H9 (cell line): ENCODE data around the gene SDF2. TPM values are rescaled to one million over a fixed set of nuclear protein-coding genes. Genes with fewer than 3 reads are reported as not detected.

Source experiments
- DNase-seq: peaks from one replicate; pipeline ENCODE4 v3.0.0-alpha.2; 2017
- H2AFZ ChIP-seq: one replicate; pipeline ENCODE4 v1.6.1; 2013; ENCODE audit warnings: mild to moderate bottlenecking, low read length, control low read depth, moderate library complexity
- H2AK5ac ChIP-seq: 2 replicates; pipeline ENCODE4 v1.6.1; 2013; ENCODE audit warnings: low read length, control low read depth, mixed read lengths; ENCODE audit not compliant: insufficient read length
- H2BK120ac ChIP-seq: one replicate; pipeline ENCODE4 v1.6.1; 2013; ENCODE audit warnings: low read depth, mild to moderate bottlenecking, low read length, control low read depth, inconsistent platforms; ENCODE audit not compliant: poor library complexity, severe bottlenecking
- H2BK12ac ChIP-seq: 2 replicates; pipeline ENCODE4 v1.6.1; 2013; ENCODE audit warnings: low read length, control low read depth, mixed read lengths, low read depth; ENCODE audit not compliant: insufficient read length
- H2BK15ac ChIP-seq: 2 replicates; pipeline ENCODE4 v1.6.1; 2013; ENCODE audit warnings: low read depth, low read length, control low read depth
- H2BK20ac ChIP-seq: one replicate; pipeline ENCODE4 v1.6.1; 2013; ENCODE audit warnings: low read depth, mild to moderate bottlenecking, low read length, control low read depth, inconsistent platforms; ENCODE audit not compliant: poor library complexity, severe bottlenecking
- H2BK5ac ChIP-seq: 2 replicates; pipeline ENCODE4 v1.6.1; 2013; ENCODE audit warnings: low read length, control low read depth, mixed read lengths; ENCODE audit not compliant: insufficient read length
- H3K14ac ChIP-seq: 2 replicates; pipeline ENCODE4 v1.6.1; 2013; ENCODE audit warnings: low read length, control low read depth; ENCODE audit not compliant: insufficient read depth
- H3K18ac ChIP-seq: 2 replicates; pipeline ENCODE4 v1.6.1; 2013; ENCODE audit warnings: low read depth, mild to moderate bottlenecking, mixed read lengths, low read length, control low read depth; ENCODE audit not compliant: insufficient read length
- H3K23ac ChIP-seq: 2 replicates; pipeline ENCODE4 v1.6.1; 2013; ENCODE audit warnings: low read length, control low read depth, mixed read lengths, low read depth; ENCODE audit not compliant: insufficient read length
- H3K23me2 ChIP-seq: 2 replicates; pipeline ENCODE4 v1.6.1; 2013; ENCODE audit warnings: low read depth, mild to moderate bottlenecking, mixed read lengths, low read length, control low read depth; ENCODE audit not compliant: insufficient read length, poor library complexity, severe bottlenecking
- H3K27ac ChIP-seq: 2 replicates; pipeline ENCODE4 v1.5.1; 2013; ENCODE audit warnings: low read length, control low read depth, mixed read lengths, low read depth; ENCODE audit not compliant: insufficient read length
- H3K27me3 ChIP-seq: 2 replicates; pipeline ENCODE4 v1.6.1; 2013; ENCODE audit warnings: low read length, control low read depth, inconsistent platforms; ENCODE audit not compliant: insufficient read depth
- H3K4ac ChIP-seq: 2 replicates; pipeline ENCODE4 v1.6.1; 2013; ENCODE audit warnings: low read depth, mild to moderate bottlenecking, control low read depth, inconsistent platforms, low read length, moderate library complexity
- H3K4me1 ChIP-seq: 2 replicates; pipeline ENCODE4 v1.6.1; 2013; ENCODE audit warnings: low read length, control low read depth, inconsistent platforms; ENCODE audit not compliant: insufficient read depth
- H3K4me2 ChIP-seq: 2 replicates; pipeline ENCODE4 v1.6.1; 2013; ENCODE audit warnings: low read length, control low read depth, mixed read lengths; ENCODE audit not compliant: insufficient read length, insufficient read depth
- H3K56ac ChIP-seq: 2 replicates; pipeline ENCODE4 v1.6.1; 2013; ENCODE audit warnings: low read depth, mild to moderate bottlenecking, mixed read lengths, low read length, control low read depth; ENCODE audit not compliant: insufficient read length
- H3K79me1 ChIP-seq: 2 replicates; pipeline ENCODE4 v1.6.1; 2013; ENCODE audit warnings: low read depth, mild to moderate bottlenecking, moderate library complexity, low read length, control low read depth, inconsistent platforms; ENCODE audit not compliant: insufficient read depth, poor library complexity, severe bottlenecking
- H3K79me2 ChIP-seq: 2 replicates; pipeline ENCODE4 v1.6.1; 2013; ENCODE audit warnings: low read length, control low read depth, inconsistent platforms; ENCODE audit not compliant: insufficient read depth
- H3K9ac ChIP-seq: 2 replicates; pipeline ENCODE4 v1.6.1; 2013; ENCODE audit warnings: low read length, control low read depth, mixed read lengths; ENCODE audit not compliant: insufficient read length; ENCODE audit errors: extremely low read depth
- H3K9me3 ChIP-seq: one replicate; pipeline ENCODE4 v1.6.1; 2013; ENCODE audit warnings: low read depth, low read length, inconsistent platforms; ENCODE audit not compliant: control insufficient read depth
- H3T11ph ChIP-seq: one replicate; pipeline ENCODE4 v1.6.1; 2013; ENCODE audit warnings: mild to moderate bottlenecking, low read length, control low read depth, inconsistent platforms
- H4K20me1 ChIP-seq: one replicate; pipeline ENCODE4 v1.6.1; 2013; ENCODE audit not compliant: control insufficient read depth, insufficient read length, insufficient read depth
- H4K5ac ChIP-seq: 2 replicates; pipeline ENCODE4 v1.6.1; 2013; ENCODE audit warnings: low read depth, mild to moderate bottlenecking, mixed read lengths, low read length, control low read depth; ENCODE audit not compliant: insufficient read length
- H4K8ac ChIP-seq: replicated peaks from 2 replicates; pipeline ENCODE4 v1.6.1; 2013; ENCODE audit warnings: low read length, control low read depth, mixed read lengths, low read depth; ENCODE audit not compliant: insufficient read length
- H4K91ac ChIP-seq: 2 replicates; pipeline ENCODE4 v1.6.1; 2013; ENCODE audit warnings: low read depth, mild to moderate bottlenecking, moderate library complexity, mixed read lengths, low read length, control low read depth; ENCODE audit not compliant: insufficient read length
- H3K27ac Mint-ChIP-seq, 3 experiments: 2 replicates in 2 of 3; 3 replicates in 1 of 3; pipeline ENCODE4 v1.8.0; 2020 to 2021; ENCODE audit warnings: mixed read lengths in 3 of 3, mild to moderate bottlenecking in 1 of 3, moderate library complexity in 1 of 3
- H3K27me3 Mint-ChIP-seq: 2 replicates; pipeline ENCODE4 v1.8.0; 2021; ENCODE audit warnings: low read depth, mild to moderate bottlenecking, moderate library complexity, mixed read lengths
- H3K36me3 Mint-ChIP-seq, 3 experiments: 2 replicates in 2 of 3; 3 replicates in 1 of 3; pipeline ENCODE4 v1.8.0; 2020 to 2021; ENCODE audit warnings: low read depth in 3 of 3, mixed read lengths in 3 of 3; ENCODE audit not compliant: insufficient read depth in 1 of 3
- H3K4me1 Mint-ChIP-seq, 2 experiments: 2 replicates each; pipeline ENCODE4 v1.8.0; 2020; ENCODE audit warnings: mixed read lengths in 2 of 2
- H3K4me3 Mint-ChIP-seq, 2 experiments: 2 replicates in 1 of 2; 3 replicates in 1 of 2; pipeline ENCODE4 v1.8.0; 2020 to 2021; ENCODE audit warnings: mild to moderate bottlenecking in 2 of 2, mixed read lengths in 2 of 2, moderate library complexity in 1 of 2
- H3K9me3 Mint-ChIP-seq, 2 experiments: 2 replicates in 1 of 2; 3 replicates in 1 of 2; pipeline ENCODE4 v1.8.0; 2020; ENCODE audit warnings: mild to moderate bottlenecking in 2 of 2, mixed read lengths in 2 of 2, moderate library complexity in 1 of 2
- WGBS: extraction: QIAGEN DNeasy Blood & Tissue Kit; methylation state at CpG from one replicate; pipeline ENCODE4 v1.1.7; 2013; ENCODE audit warnings: missing lambda C conversion rate, low lambda C conversion rate, mixed read lengths; ENCODE audit not compliant: insufficient read length; ENCODE audit errors: extremely low coverage; 5-methylcytosine and 5-hydroxymethylcytosine counted together
- total RNA-seq: library from RNA; stranded (reverse); gene quantifications from 2 replicates; pipeline ENCODE4 v1.2.1, GENCODE V29; 2021
- TF ChIP-seq, protein P1 (sequence below): fragments of 200-600 bp; sonication (generic); conservative IDR thresholded peaks from 3 replicates; pipeline ENCODE4 v1.8.0; 2021; ENCODE audit warnings: antibody characterized with exemption, mild to moderate bottlenecking

SDF2 gene
- total RNA-seq, 1 experiment from 2014 or later: 40.2 TPM

- H3K27me3 Mint-ChIP-seq: no peaks in the 10 kb centered on the region
Measured at GRCh38 chr17:28655160-28655559, 6.5 kb downstream of the SDF2 start.

More at GRCh38 chr17:28655160-28655559, 6.5 kb downstream of the SDF2 start:
- Mint-ChIP-seq H3K36me3 (peaks cover 26 to 53% (median 43%) of the 10 kb centered on the region in 3 experiments), H3K27ac (no peak overlapping the region), H3K9me3 (peaks cover 16 to 18% of the 10 kb centered on the region in 2 experiments), H3K4me1 (no peaks in the 10 kb centered on the region), H3K4me3 (no peak overlapping the region)
- no peaks in the 10 kb centered on the region for H3K4me1 ChIP-seq
- no peak overlapping the region for H3K27ac ChIP-seq
- no CpG with 5 or more reads among the region's 5 CpGs for WGBS
- no peak overlapping the region for H3K18ac ChIP-seq
- H2BK120ac ChIP-seq: no peak overlapping the region
- no peaks in the 10 kb centered on the region for H4K20me1 ChIP-seq
- H2BK15ac ChIP-seq: no peak overlapping the region
- no peak overlapping the region for H4K8ac ChIP-seq
- H3K27me3 ChIP-seq: no peaks in the 10 kb centered on the region
- H2BK12ac ChIP-seq: no peak overlapping the region
- H2BK20ac ChIP-seq: no peak overlapping the region
- no peak overlapping the region for H3K56ac ChIP-seq
- H2AK5ac ChIP-seq: no peak overlapping the region
- no peak overlapping the region for H3K14ac ChIP-seq
- H4K5ac ChIP-seq: no peak overlapping the region
- H3K4me2 ChIP-seq: no peak overlapping the region
- H3T11ph ChIP-seq: no peak overlapping the region
- no peak overlapping the region for H2AFZ ChIP-seq
- H3K23ac ChIP-seq: no peak overlapping the region
- H3K79me2 ChIP-seq: peaks cover under 1% of the 10 kb centered on the region; the same call in 1 of the 2 replicates
- no peak overlapping the region for H4K91ac ChIP-seq
- H3K23me2 ChIP-seq: no peaks in the 10 kb centered on the region
- H3K4ac ChIP-seq: no peak overlapping the region
- TF ChIP-seq, protein P1, sequence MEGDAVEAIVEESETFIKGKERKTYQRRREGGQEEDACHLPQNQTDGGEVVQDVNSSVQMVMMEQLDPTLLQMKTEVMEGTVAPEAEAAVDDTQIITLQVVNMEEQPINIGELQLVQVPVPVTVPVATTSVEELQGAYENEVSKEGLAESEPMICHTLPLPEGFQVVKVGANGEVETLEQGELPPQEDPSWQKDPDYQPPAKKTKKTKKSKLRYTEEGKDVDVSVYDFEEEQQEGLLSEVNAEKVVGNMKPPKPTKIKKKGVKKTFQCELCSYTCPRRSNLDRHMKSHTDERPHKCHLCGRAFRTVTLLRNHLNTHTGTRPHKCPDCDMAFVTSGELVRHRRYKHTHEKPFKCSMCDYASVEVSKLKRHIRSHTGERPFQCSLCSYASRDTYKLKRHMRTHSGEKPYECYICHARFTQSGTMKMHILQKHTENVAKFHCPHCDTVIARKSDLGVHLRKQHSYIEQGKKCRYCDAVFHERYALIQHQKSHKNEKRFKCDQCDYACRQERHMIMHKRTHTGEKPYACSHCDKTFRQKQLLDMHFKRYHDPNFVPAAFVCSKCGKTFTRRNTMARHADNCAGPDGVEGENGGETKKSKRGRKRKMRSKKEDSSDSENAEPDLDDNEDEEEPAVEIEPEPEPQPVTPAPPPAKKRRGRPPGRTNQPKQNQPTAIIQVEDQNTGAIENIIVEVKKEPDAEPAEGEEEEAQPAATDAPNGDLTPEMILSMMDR: no peak
- no peaks in the 10 kb centered on the region for H3K9me3 ChIP-seq
- no peak for DNase-seq
- H3K9ac ChIP-seq: no peak overlapping the region
- H2BK5ac ChIP-seq: no peak overlapping the region
- H3K79me1 ChIP-seq: peaks cover 2% of the 10 kb centered on the region
